ENCODE results near the gene DPT. TPM values are rescaled to one million over a fixed set of nuclear protein-coding genes. Genes with fewer than 3 reads are reported as not detected.

The DPT gene
- total RNA-seq, 2 donors from 2014 or later, result not detected

DNA sequence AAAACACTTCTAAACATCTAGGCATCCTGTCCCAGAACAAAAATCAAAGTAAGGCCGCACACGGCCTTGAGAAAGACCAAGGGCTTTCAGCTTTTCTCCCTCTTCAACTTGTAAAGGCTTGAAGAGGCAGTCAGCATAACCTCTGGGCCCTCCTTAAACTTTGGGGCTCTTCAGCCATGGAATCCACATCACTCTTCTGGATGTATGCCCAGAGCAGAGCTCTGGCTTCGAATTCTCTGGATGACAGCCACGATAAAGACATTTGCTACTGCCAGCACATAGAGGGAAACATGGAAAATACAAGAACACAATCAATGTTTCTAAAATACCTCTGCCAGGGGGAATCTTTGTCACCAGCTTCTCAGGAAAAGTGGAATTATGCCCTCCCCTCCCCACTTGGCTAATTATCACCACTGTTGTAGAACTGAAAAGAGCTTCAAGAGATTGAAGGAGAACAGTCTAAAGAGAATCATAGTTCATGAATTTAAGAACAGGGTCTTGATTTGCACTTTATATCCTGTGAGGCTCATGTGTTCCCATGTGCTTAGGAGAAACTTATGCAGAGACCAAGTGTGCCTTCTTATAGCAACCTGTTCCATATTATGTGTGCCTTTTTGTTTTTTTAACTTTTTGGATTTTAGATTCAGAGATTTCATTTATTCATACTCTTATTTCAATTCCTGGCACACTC lies 39.0 kb upstream of the DPT start:
- H3K4me1 ChIP-seq (ENCODE audit: control insufficient read depth, insufficient read depth, low read length), result peaks cover 6% of the 10 kb centered on the region
- H3K4me1 Mint-ChIP-seq, result peaks cover 6% of the 10 kb centered on the region
- DNase-seq, result no peak
- H3K36me3 Mint-ChIP-seq (ENCODE audit: low read depth), result no peaks in the 10 kb centered on the region
- H3K9ac ChIP-seq (ENCODE audit: extremely low read depth, low read length, poor library complexity, severe bottlenecking), result no peak overlapping the region
- H3K27ac Mint-ChIP-seq, result no peak overlapping the region
- H3K4me3 Mint-ChIP-seq, result no peak overlapping the region
- TF ChIP-seq, protein P1, sequence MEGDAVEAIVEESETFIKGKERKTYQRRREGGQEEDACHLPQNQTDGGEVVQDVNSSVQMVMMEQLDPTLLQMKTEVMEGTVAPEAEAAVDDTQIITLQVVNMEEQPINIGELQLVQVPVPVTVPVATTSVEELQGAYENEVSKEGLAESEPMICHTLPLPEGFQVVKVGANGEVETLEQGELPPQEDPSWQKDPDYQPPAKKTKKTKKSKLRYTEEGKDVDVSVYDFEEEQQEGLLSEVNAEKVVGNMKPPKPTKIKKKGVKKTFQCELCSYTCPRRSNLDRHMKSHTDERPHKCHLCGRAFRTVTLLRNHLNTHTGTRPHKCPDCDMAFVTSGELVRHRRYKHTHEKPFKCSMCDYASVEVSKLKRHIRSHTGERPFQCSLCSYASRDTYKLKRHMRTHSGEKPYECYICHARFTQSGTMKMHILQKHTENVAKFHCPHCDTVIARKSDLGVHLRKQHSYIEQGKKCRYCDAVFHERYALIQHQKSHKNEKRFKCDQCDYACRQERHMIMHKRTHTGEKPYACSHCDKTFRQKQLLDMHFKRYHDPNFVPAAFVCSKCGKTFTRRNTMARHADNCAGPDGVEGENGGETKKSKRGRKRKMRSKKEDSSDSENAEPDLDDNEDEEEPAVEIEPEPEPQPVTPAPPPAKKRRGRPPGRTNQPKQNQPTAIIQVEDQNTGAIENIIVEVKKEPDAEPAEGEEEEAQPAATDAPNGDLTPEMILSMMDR (conservative IDR thresholded peaks at IDR 0.05), result no peak
- H3K27ac ChIP-seq (ENCODE audit: low read depth, low read length), result no peak overlapping the region
- no peaks in the 10 kb centered on the region for H3K9me3 ChIP-seq (ENCODE audit: control insufficient read depth, low read length)
- peaks cover 4% of the 10 kb centered on the region for H3K27me3 Mint-ChIP-seq (ENCODE audit: insufficient read depth)
- H3K4me3 ChIP-seq (ENCODE audit: low read length), result no peak overlapping the region
- WGBS, 2 experiments (ENCODE audit: insufficient coverage in 1 of 2, insufficient read length in 1 of 2), result 96% methylated on average over 4 of the region's 4 CpGs; no CpG with 5 or more reads in 1 of the 2 experiments
- no peaks in the 10 kb centered on the region for H3K36me3 ChIP-seq (ENCODE audit: control insufficient read depth, insufficient read depth, low read length)
- no peaks in the 10 kb centered on the region for H3K9me3 Mint-ChIP-seq
- H3K27me3 ChIP-seq (ENCODE audit: control insufficient read depth, insufficient read depth, low read length, poor library complexity, severe bottlenecking), result no peaks in the 10 kb centered on the region

DNA sequence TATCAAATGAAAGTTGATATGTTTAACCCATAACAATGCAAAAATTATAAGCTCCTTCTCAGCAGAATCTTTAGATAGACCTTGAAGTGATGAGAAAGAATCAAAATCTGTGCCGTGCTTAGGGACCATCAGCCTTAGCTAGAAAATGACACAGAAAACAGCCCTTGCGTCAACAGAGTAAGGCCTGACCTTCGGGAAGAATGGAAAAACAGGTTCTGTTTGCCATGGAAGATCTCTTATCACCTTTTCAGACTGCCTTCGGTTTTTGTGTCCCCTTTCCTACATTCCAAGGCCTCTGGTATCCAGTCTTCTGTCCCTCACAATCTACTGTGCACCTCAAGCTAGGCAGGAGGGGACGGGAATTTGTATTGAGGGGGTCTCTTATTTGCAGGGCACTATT lies 37.6 kb upstream of the DPT start:
- no peak overlapping the region for H3K27ac ChIP-seq (ENCODE audit: low read depth, low read length)
- no peak overlapping the region for H3K4me3 ChIP-seq (ENCODE audit: low read length)
- Mint-ChIP-seq H3K27ac (no peak overlapping the region), H3K27me3 (ENCODE audit: insufficient read depth) (peaks cover 4% of the 10 kb centered on the region), H3K4me1 (peaks cover 6% of the 10 kb centered on the region), H3K36me3 (ENCODE audit: low read depth) (no peaks in the 10 kb centered on the region), H3K4me3 (no peak overlapping the region), H3K9me3 (no peaks in the 10 kb centered on the region)
- DNase-seq, result no peak
- H3K9ac ChIP-seq (ENCODE audit: extremely low read depth, low read length, poor library complexity, severe bottlenecking), result no peak overlapping the region
- no peaks in the 10 kb centered on the region for H3K36me3 ChIP-seq (ENCODE audit: control insufficient read depth, insufficient read depth, low read length)
- TF ChIP-seq, protein P1 (conservative IDR thresholded peaks at IDR 0.05), result no peak
- H3K27me3 ChIP-seq (ENCODE audit: control insufficient read depth, insufficient read depth, low read length, poor library complexity, severe bottlenecking), result no peaks in the 10 kb centered on the region
- WGBS, 2 experiments (ENCODE audit: insufficient coverage in 1 of 2, insufficient read length in 1 of 2), result 72 to 75% methylated on average over 3 to 5 of the region's 5 CpGs
- no peaks in the 10 kb centered on the region for H3K9me3 ChIP-seq (ENCODE audit: control insufficient read depth, low read length)
- H3K4me1 ChIP-seq (ENCODE audit: control insufficient read depth, insufficient read depth, low read length), result peaks cover 6% of the 10 kb centered on the region

DNA sequence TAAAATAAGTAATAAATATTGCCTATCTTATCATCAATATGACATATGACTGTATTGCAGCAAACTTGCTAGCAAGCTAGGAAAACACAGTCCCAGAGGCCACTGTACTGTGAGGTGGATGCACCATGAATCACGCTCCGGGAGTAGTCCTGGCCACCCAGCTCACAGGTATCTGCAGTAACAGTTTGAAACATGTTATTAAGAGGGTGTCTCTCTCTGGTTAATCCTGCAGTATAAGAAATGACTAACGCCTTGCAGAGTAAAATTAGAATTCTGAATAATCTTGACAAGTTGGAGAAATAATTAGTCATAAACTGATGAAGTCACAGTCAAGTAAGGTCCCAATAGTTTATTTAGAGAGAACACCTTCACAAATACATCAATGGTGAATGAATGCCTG lies 34.0 kb upstream of the DPT start:
- Mint-ChIP-seq H3K9me3 (no peaks in the 10 kb centered on the region), H3K27me3 (ENCODE audit: insufficient read depth) (peaks cover 4% of the 10 kb centered on the region), H3K36me3 (ENCODE audit: low read depth) (no peaks in the 10 kb centered on the region), H3K27ac (no peak overlapping the region), H3K4me3 (no peak overlapping the region), H3K4me1 (peaks cover 6% of the 10 kb centered on the region)
- TF ChIP-seq, protein P1 (conservative IDR thresholded peaks at IDR 0.05), result no peak
- Histone ChIP-seq H3K9ac (ENCODE audit: extremely low read depth, low read length, poor library complexity, severe bottlenecking) (no peak overlapping the region), H3K36me3 (ENCODE audit: control insufficient read depth, insufficient read depth, low read length) (no peaks in the 10 kb centered on the region), H3K27ac (ENCODE audit: low read depth, low read length) (no peak overlapping the region), H3K4me3 (ENCODE audit: low read length) (no peak overlapping the region), H3K27me3 (ENCODE audit: control insufficient read depth, insufficient read depth, low read length, poor library complexity, severe bottlenecking) (no peaks in the 10 kb centered on the region), H3K9me3 (ENCODE audit: control insufficient read depth, low read length) (no peaks in the 10 kb centered on the region), H3K4me1 (ENCODE audit: control insufficient read depth, insufficient read depth, low read length) (peaks cover 6% of the 10 kb centered on the region)
- DNase-seq, result no peak
- 91 to 96% methylated on average over 3 of the region's 3 CpGs for WGBS, 2 experiments (ENCODE audit: insufficient coverage in 1 of 2, insufficient read length in 1 of 2)
